Measurements from ENCODE around the gene RAB42.
"Not testable (repeated sequence)": the region's sequence is repeated elsewhere in the genome, so short reads cannot be mapped to it uniquely, and the experiment has no call there.

RAB42 gene

GRCh38 chr1:28564310-28564709 lies 27.8 kb upstream of the RAB42 start:
- TF ChIP-seq CTCF (conservative IDR thresholded peaks at IDR 0.05; ENCODE audit: control insufficient read depth, insufficient read depth, low read depth, low read length), result no peak
- no peak overlapping the region for H3K4me3 ChIP-seq (ENCODE audit: control insufficient read depth, low read depth, low read length)
- DNase-seq (ENCODE audit: low read depth), result no peak

GRCh38 chr1:28565040-28565439 lies 27.0 kb upstream of the RAB42 start:
- H3K4me3 ChIP-seq (ENCODE audit: control insufficient read depth, low read depth, low read length), result no peak overlapping the region
- no peak for TF ChIP-seq CTCF (conservative IDR thresholded peaks at IDR 0.05; ENCODE audit: control insufficient read depth, insufficient read depth, low read depth, low read length)
- DNase-seq (ENCODE audit: low read depth), result no peak

- TF ChIP-seq CTCF (conservative IDR thresholded peaks at IDR 0.05; ENCODE audit: control insufficient read depth, insufficient read depth, low read depth, low read length), result no peak
- no peak for DNase-seq (ENCODE audit: low read depth)
These were observed 26.3 kb upstream of the RAB42 start for GRCh38 chr1:28565726-28566125.

GRCh38 chr1:28566931-28567330 lies 25.1 kb upstream of the RAB42 start:
- no peak for TF ChIP-seq CTCF (conservative IDR thresholded peaks at IDR 0.05; ENCODE audit: control insufficient read depth, insufficient read depth, low read depth, low read length)
- no peak overlapping the region for H3K4me3 ChIP-seq (ENCODE audit: control insufficient read depth, low read depth, low read length)
- no peak for DNase-seq (ENCODE audit: low read depth)

More at GRCh38 chr1:28565726-28566125, 26.3 kb upstream of the RAB42 start:
- no peak overlapping the region for H3K4me3 ChIP-seq (ENCODE audit: control insufficient read depth, low read depth, low read length)

- TF ChIP-seq CTCF (conservative IDR thresholded peaks at IDR 0.05; ENCODE audit: control insufficient read depth, insufficient read depth, low read depth, low read length), result no peak
- H3K4me3 ChIP-seq (ENCODE audit: control insufficient read depth, low read depth, low read length), result no peak overlapping the region
- DNase-seq (ENCODE audit: low read depth), result no peak
These were observed 20.2 kb upstream of the RAB42 start for GRCh38 chr1:28571911-28572310.

- not testable (repeated sequence) for H3K4me3 ChIP-seq (ENCODE audit: control insufficient read depth, low read depth, low read length)
- peak; percentile 84 for DNase-seq (ENCODE audit: low read depth)
These were observed 19.2 kb upstream of the RAB42 start for GRCh38 chr1:28572891-28573290.

- TF ChIP-seq CTCF (conservative IDR thresholded peaks at IDR 0.05; ENCODE audit: control insufficient read depth, insufficient read depth, low read depth, low read length), result no peak
- no peak for DNase-seq (ENCODE audit: low read depth)
- H3K4me3 ChIP-seq (ENCODE audit: control insufficient read depth, low read depth, low read length), result no peak overlapping the region
These were observed 18.5 kb upstream of the RAB42 start for GRCh38 chr1:28573564-28573963.
